ENCODE data around the gene PRRX2. TPM values are rescaled to one million over a fixed set of nuclear protein-coding genes. Genes with fewer than 3 reads are reported as not detected.

The PRRX2 gene
- total RNA-seq, 4 donors from 2014 or later = 1.7 to 7.1 (median 4.9) TPM

DNA sequence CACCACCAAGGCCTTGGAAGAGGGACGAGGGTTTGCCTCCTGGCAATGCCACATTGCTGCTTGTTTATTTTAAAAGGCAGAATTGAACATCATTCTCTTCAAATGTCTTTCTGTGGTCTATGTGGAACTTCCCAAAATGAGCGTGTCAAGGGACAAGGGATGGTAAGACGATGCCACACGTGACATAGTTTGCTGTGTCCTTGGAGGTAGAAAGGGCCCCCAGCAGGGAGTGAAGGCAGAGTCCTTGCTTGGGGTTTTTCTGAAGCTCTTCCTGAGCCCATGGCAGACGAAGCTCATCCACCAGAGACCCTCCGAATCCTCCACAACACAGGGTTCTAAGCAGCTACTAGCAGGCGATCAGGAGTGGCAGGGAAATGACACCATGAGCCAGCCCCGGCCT lies 28.3 kb downstream of the PRRX2 start:
- TF ChIP-seq, protein P1, sequence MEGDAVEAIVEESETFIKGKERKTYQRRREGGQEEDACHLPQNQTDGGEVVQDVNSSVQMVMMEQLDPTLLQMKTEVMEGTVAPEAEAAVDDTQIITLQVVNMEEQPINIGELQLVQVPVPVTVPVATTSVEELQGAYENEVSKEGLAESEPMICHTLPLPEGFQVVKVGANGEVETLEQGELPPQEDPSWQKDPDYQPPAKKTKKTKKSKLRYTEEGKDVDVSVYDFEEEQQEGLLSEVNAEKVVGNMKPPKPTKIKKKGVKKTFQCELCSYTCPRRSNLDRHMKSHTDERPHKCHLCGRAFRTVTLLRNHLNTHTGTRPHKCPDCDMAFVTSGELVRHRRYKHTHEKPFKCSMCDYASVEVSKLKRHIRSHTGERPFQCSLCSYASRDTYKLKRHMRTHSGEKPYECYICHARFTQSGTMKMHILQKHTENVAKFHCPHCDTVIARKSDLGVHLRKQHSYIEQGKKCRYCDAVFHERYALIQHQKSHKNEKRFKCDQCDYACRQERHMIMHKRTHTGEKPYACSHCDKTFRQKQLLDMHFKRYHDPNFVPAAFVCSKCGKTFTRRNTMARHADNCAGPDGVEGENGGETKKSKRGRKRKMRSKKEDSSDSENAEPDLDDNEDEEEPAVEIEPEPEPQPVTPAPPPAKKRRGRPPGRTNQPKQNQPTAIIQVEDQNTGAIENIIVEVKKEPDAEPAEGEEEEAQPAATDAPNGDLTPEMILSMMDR (IDR thresholded peaks at IDR 0.05; ENCODE audit: low read depth) = no peak

DNA sequence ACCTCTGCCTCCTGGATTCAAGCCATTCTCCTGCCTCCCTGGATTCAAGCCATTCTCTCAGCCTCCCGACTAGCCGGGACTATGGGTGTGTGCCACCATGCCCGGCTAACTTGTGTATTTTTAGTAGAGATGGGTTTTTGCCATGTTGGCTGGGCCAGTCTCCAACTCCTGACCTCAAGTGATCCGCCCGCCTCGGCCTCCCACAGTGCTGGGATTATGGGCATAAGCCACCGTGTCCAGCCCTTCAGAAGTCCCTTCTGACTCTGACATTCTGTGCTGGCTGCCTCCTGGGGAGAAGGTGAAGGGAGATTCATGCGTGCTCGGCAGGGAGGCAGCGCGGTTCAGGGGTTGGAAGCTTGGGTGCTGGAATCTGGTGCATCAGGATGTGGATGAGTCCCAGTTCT lies 28.8 kb downstream of the PRRX2 start:
- TF ChIP-seq, protein P1 (IDR thresholded peaks at IDR 0.05; ENCODE audit: low read depth) = no peak

DNA sequence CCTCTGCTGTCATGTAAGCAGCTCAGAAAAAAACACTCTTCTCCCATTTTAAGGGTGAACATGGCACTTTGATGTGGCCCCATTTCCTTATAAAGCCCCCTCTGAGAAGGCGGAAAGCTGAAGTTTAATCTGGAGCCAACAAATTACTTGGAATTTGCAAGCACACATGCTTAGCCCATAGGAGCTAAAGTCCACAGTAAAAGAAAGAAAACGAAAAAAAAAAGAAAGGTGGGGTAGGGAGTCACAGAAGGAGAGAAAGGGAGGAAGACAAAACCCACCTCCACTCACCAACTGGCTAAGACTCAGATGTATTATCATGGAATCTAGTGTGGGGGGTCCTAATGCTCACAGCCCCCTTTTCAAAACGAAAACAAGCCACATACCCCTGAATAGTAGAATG lies 30.4 kb downstream of the PRRX2 start:
- TF ChIP-seq, protein P1 (IDR thresholded peaks at IDR 0.05; ENCODE audit: low read depth) = no peak

DNA sequence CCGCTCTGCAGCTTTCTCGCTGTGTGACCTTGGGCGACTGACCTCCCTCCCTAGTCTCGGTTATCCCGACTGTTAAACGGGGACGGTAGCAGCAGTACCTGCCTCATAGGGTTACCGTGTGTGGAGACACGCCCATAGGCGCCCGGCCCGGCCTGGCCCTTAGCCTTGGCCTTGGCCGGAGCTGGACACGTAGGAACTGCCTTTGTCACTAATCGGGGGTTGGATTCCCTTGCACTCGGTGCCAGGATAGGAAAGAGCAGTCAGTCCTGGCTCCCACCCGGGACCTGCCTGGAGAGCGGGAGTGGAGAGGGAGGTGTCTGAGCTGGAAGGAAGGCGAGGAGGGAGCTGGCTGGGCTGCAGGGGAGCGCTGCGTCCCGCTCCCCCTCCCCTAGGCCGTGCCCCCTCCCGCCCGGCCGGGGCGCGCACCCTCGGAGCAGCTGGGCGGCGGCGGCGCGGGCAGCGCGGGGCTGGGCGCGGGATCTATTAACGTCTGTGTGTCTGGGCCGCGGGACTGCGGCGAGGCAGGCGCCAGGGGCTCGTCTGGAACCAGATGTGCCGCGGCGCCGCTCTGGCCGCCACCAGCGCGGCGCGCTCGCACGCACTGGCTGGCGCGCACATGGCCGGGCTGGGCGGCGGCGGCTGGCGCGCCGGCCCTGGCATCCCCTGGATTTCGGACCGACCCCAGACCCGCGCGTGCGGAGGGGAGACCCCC lies 31.7 kb downstream of the PRRX2 start:
- TF ChIP-seq, protein P1 (IDR thresholded peaks at IDR 0.05; ENCODE audit: low read depth) = no peak

DNA sequence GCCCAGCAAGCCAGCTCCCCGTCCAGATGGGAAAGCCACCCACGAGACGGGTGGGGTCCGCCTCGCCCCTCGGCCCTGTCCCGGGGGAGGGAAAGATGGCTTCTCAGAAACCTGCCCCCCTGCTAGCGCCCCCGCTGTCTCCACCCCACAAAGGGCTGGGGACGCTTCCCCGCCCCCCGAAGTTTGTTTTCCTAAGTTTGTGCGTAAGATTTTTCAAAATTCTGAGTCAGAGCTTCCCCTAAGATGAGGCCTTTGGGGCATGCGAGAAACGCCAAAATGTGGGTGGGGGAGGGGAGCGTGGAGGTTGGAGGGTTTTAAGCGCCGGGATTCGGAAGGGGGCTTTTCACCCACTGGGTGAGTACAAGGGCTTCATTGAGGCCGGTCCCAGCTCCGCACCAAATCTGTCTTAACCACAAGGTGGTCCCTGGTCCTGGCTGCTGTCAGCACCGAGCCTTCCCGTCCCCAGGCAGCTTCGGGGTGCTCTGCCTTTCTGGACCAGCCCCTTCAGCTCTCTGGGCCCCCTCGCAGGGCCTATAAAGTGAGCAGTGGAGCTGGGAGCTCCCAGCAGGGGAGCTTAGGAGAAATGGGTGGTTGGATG lies 32.3 kb downstream of the PRRX2 start:
- TF ChIP-seq, protein P1 (IDR thresholded peaks at IDR 0.05; ENCODE audit: low read depth) = no peak

DNA sequence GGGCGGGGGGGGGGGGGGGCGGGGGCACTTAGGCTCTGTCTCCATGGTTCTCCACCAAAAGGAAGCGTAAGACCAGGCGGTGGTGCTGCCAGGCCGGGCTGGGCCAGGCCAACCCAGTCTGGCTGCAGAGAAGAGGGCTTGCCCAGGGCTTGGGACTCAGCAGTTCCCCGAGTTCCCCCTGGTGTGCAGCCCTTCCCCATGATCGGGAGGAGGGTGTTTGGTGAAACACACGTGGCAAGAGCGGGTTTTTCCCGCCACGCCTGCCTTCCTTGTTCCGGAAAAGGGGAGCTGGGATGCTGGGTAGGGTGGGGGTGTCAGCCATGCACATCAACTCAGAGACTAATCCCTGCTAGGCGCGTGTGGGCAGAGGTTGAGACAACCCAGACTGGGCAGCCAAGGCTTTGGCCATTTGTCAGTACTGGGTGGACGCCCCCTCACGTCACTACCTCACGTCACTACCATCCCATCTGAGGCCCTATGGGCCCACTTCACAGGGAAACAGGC lies 32.9 kb downstream of the PRRX2 start:
- TF ChIP-seq, protein P1 (IDR thresholded peaks at IDR 0.05; ENCODE audit: low read depth) = no peak

DNA sequence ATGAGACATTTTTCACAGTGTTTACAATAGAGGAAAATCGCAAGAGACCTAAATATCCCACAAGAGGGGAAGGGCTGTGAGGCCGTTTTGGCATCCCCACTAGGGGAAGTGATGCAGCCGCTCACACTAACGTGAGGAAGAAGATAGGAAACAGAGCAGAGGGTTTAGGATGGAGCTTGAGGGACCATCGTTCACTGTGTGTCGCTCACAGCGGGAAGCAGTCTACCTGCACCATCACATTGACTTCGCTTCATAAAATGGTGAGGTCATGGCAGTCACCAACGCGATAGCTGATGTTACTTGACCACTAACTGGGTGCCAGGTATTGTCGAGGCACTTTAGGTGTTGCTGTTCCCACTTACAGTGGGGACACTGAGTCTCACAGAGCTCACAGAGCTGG lies 35.6 kb downstream of the PRRX2 start:
- TF ChIP-seq, protein P1 (IDR thresholded peaks at IDR 0.05; ENCODE audit: low read depth) = no peak

All from subcutaneous adipose tissue (tissue), 4 donors.